ENCODE results near the gene SYT14.
"Not testable (repeated sequence)": the region's sequence is repeated elsewhere in the genome, so short reads cannot be mapped to it uniquely, and the experiment has no call there.

Gene SYT14

GRCh38 chr1:210031473-210031872, 93.5 kb downstream of the SYT14 start:
- DNase-seq: no peak

GRCh38 chr1:210043058-210043457, 105.0 kb downstream of the SYT14 start:
- no peak for DNase-seq

GRCh38 chr1:210049616-210050015, 111.6 kb downstream of the SYT14 start:
- no peak for DNase-seq

- not testable (repeated sequence) for DNase-seq
Observed at GRCh38 chr1:210050491-210050890, 112.5 kb downstream of the SYT14 start.

- no peak for DNase-seq
Observed at GRCh38 chr1:210053126-210053525, 115.1 kb downstream of the SYT14 start.

- no peak for DNase-seq
Observed at GRCh38 chr1:210057593-210057992, 119.6 kb downstream of the SYT14 start.

- DNase-seq: no peak
Observed at GRCh38 chr1:210061992-210062391, 124.0 kb downstream of the SYT14 start.

GRCh38 chr1:210070531-210070930, 132.5 kb downstream of the SYT14 start:
- no peak for DNase-seq

GRCh38 chr1:210072129-210072528, 134.1 kb downstream of the SYT14 start:
- no peak for DNase-seq

- DNase-seq: no peak
Observed at GRCh38 chr1:210072896-210073504, 135.0 kb downstream of the SYT14 start.

- DNase-seq: no peak
Observed at GRCh38 chr1:210074904-210075303, 136.9 kb downstream of the SYT14 start.

- DNase-seq: no peak
Observed at GRCh38 chr1:210076620-210077019, 138.6 kb downstream of the SYT14 start.

GRCh38 chr1:210081494-210081893, 143.5 kb downstream of the SYT14 start:
- DNase-seq: no peak

- DNase-seq: no peak
Observed at GRCh38 chr1:210085359-210085758, 147.3 kb downstream of the SYT14 start.

- DNase-seq: no peak
Observed at GRCh38 chr1:210087058-210087457, 149.0 kb downstream of the SYT14 start.

- DNase-seq: no peak
Observed at GRCh38 chr1:210089855-210090254, 151.8 kb downstream of the SYT14 start.

- DNase-seq: no peak
Observed at GRCh38 chr1:210092366-210092765, 154.3 kb downstream of the SYT14 start.

- no peak for DNase-seq
Observed at GRCh38 chr1:210093461-210093860, 155.4 kb downstream of the SYT14 start.

- no peak for DNase-seq
Observed at GRCh38 chr1:210098356-210098755, 160.3 kb downstream of the SYT14 start.

- no peak for DNase-seq
Observed at GRCh38 chr1:210099921-210100320, 161.9 kb downstream of the SYT14 start.

GRCh38 chr1:210104103-210104502, 166.1 kb downstream of the SYT14 start:
- no peak for DNase-seq

- not testable (repeated sequence) for DNase-seq
Observed at GRCh38 chr1:210112906-210113305, 174.9 kb downstream of the SYT14 start.

- DNase-seq: no peak
Observed at GRCh38 chr1:210117198-210117597, 179.2 kb downstream of the SYT14 start.

GRCh38 chr1:210117681-210118170, 179.7 kb downstream of the SYT14 start:
- DNase-seq: no peak

GRCh38 chr1:210123383-210123782, 185.4 kb downstream of the SYT14 start:
- DNase-seq: no peak

Measured in stimulated activated CD4-positive, alpha-beta T cell treated with anti-CD3 and anti-CD28 coated beads, Interleukin-12 subunit alpha, Interleukin-12 subunit beta, amount 100 ng/mL, for 4 hours (primary cell).